HG03175 (cell line): ENCODE data around the gene CTTNBP2NL.
"Not testable (repeated sequence)": the region's sequence is repeated elsewhere in the genome, so short reads cannot be mapped to it uniquely, and the experiment has no call there.

ENCODE experiments used
- ATAC-seq: cut with Tn5 transposase; IDR thresholded peaks from one replicate; pipeline ENCODE4 v1.9.1; 2021; ENCODE audit warnings: mild to moderate bottlenecking, moderate library complexity; ENCODE audit not compliant: unreplicated experiment

The CTTNBP2NL gene

DNA sequence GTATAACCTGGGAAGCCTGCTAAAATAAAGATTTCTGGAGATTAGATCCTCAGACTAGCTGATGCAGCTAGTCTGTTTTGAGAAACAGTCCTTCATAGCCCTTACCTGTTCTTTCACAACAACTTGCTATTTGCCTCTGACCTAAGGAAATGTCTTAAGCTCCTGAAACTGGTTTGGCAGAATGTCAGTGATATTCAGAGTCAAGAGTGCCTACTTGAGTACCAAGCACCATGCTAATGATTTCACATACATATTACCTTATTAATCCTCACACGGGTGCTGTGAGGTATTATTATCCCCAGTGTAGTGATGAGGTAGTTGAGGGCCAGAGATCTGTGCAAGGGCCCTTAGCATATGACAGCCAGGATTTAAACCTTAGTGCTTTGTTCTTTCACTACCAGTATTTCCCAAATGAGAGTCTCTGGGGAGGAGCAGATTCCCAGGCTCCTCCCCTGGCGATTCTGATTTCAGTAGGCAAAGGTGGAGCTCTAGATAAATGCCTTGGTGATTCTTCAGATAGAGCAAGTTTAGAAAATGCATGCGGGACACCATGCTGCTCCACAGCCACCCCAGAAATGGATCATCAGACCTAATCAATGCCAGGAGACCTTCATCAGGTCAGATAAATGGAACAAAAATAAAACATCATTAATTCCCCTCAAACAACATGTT, 65.3 kb downstream of the CTTNBP2NL start:
- no peak for ATAC-seq

DNA sequence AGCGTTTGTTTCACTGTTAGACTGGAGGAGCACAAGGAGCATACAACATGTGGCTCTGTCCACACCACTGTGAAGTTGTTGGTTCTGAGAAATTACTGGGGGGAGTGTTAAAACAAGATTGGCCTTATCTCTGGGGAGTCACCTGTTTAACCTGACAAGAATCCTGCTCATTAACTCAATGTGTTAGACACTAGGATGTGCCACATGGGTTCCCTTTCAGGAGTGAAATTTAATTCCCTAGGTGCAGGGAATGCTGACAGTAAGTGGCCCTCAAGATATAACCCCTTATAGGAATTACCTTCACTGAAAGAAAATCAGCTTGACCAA, 66.9 kb downstream of the CTTNBP2NL start:
- ATAC-seq, result no peak

DNA sequence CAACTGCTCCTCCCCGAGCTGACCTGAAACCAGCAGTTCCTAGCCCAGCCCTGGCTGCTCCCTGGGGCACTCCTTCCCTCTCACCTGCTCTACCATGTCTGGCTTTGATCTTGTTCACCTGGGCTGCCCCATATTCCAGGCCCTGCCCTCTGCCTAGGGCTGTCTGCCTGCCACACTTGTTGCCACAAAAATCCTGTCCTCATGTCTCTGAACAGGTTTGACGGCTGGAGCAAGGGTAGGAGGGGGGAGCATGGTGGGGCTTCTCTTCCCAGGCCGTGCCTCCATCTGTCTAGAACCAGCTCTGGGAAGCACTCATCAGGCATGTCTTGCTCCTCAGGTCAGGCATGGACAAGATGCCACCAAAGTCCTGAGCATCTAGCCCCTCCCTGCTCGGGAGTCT, 68.5 kb downstream of the CTTNBP2NL start:
- ATAC-seq, result no peak

DNA sequence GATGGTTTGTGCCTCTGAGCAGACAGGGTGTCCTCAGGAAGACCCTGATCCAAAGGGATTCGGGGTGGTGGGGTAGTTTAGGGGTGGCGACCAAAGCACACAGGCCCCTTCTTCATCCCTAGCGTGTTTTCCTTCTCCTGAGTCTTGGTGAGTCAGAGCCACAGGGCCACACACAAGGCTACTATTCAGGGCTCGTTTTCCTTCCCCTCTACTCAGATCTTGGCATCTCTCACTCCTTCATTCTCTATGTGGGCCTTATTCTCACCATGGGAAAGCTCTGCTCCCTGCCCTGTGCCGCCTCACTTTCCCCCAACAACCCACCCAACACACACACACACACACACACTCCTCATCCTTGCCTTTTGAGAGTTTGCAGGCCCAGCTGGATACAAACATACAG, 69.1 kb downstream of the CTTNBP2NL start:
- ATAC-seq, result no peak

DNA sequence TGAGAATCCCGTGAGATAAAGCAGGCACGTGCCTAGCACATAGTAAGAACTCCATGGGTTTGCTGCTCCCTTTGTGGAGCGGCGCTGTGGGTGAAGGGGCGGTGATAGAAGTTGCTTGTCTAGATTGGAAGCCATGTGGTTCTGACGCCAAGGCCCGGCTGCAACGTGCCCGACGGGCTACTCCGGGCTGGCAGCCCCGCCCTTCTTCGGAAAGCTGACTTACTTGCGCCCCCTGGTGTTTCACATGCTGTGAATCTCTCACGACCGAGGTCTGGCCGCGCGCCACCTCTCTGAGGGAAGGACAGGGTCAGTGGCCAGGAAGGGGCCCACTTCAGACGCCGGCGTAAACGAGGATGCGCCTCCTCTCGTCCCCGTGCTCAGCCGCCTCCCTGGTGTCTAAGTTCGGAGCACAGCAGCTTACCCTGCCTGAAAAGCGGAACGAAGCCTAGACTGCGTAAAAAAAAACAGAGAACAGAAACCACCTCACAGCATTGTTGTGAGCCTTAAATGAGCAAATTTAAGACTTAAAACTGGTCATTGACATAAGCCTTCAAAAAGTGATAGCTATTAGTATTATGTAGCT, 70.2 kb downstream of the CTTNBP2NL start:
- ATAC-seq, result peak; percentile 90

DNA sequence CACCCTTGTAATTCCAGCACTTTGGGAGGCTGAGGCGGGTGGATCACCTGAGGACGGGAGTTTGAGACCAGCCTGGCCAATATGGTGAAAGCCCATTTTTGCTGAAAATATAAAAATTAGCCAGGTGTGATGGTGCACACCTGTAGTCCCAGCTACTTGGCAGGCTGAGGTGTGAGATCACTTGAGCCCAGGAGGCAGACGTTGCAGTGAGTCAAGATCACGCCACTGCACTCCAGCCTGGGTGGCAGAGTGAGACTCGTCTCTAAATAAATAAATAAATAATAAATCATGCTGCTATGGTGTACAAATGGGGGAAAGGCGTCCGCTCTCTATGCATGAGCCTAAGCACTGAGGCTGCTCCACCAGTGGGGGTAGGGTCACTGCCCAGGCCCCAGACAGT, 74.3 kb downstream of the CTTNBP2NL start:
- ATAC-seq, result not testable (repeated sequence)

DNA sequence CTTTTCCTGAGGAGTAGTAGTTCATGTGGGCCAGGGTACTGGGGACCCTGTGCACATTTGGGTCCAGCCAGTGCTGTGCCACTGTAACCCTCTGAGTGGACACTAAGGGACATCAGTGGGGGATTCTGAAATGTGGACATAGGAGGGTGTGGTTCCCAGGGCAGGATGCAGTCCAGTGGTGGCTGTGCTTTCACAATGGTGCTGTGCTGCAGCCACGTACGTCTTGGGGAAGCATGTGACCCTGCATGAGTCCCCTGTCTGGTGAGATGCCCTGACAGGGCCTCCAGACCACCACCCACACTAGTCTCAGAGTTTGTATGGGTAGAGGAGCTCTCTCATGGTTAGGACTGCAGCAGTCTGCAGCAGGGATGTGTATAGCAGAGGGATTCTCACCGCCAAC, 75.0 kb downstream of the CTTNBP2NL start:
- ATAC-seq, result no peak

DNA sequence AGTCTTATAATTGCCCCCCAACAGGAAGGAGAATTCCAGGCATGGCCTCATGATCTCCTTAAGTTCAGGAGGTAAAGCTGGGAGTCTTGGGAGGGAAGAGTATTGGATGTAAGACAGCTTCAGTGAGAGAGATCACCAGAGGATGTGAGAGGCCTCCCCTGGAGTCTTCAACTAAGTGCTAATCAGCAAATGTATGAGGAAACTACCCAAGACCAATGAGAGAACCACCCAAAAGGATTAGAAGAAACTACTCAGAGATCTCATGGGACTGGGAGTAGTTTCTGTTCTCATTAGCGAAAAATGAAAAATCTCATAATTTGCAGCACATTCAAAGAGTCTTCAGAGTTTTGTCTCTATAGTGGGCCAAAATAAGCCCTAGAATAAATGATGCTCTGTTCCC, 76.1 kb downstream of the CTTNBP2NL start:
- no peak for ATAC-seq

DNA sequence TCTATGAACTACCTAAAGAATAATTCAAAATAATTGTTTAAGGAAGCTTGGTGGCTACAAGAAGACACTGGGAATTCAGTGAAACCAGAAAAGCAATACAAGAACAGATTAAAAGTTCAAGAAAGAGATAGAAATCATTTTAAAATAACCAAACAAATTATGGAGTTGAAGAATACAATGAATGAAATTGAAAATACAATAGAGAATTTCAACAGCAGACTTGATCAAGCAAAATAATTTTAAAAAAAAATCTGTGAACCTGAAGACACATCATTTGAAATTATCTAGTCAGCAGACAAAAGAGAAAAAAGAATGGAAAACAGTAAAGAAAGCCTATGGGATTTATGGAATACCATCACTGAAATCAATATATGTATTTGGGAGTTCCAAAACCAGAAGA, 81.5 kb downstream of the CTTNBP2NL start:
- ATAC-seq, result no peak

DNA sequence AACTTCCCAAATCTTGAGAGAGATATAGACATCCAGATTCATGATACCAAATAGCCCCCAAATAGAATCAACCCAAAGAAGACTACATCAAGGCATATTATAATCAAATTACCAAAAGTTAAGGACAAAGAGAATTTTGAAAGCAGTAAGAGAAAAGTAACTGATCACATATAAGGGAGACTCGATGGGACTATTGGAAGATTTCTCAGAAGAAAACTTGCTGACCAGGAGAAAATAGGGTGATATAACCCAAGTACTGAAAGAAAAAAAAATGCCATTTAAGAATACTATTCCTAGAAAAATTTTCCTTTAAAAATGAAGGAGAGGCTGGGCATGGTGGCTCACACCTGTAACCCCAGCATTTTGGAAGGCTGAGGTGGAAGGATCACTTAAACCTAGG, 82.3 kb downstream of the CTTNBP2NL start:
- ATAC-seq, result no peak

DNA sequence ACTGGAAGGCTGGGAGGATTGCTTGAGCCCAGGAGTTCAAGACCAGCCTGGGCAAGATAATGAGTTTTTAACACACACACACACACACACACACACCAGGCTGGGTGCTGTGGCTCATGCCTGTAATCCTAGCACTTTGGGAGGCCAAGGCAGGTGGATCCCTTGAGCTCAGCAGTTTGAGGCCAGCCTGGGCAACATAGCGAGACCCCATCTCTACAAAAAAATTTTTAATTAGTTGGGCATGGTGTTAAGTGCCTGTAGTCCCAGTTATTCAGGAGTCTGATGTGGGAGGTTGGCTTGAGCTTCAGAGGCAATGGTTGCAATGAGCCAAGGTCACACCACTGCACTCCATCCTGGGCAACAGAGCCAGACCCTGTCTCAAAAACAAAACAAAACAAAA, 90.0 kb downstream of the CTTNBP2NL start:
- not testable (repeated sequence) for ATAC-seq

DNA sequence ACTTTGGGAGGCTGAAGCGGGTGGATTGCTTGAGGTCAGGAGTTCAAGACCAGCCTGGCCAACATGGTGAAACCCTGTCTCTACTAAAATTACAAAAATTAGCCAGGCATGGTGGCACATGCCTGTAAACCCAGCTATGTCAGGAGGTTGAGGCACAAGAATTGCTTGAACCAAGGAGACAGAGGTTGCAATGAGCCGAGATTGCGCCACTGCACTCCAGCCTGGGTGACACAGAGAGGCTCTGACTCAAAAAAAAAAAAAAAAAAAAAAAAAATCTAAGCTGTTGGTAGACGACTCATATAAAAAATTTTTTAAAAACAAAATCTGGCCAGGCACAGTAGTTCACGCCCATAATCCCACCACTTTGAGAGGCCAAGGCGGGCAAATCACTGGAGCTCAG, 91.7 kb downstream of the CTTNBP2NL start:
- not testable (repeated sequence) for ATAC-seq

DNA sequence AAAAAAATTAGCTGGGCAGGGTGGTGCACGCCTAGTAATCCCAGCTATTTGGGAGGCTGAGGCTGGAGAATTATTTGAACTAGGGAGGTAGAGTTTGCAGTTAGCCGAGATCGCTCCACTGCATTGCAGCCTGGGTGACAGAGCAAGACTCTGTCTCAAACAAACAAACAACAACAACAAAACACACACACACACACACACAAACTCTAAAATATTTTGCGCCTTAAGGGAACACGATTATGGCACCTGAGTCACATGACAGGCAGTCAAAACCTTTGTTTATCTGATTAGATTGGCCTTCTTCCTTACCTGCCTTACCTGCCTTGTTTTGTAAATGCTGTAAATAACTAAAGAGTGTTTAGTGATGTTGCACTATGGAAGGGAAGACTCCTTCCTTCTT, 92.1 kb downstream of the CTTNBP2NL start:
- ATAC-seq, result no peak

DNA sequence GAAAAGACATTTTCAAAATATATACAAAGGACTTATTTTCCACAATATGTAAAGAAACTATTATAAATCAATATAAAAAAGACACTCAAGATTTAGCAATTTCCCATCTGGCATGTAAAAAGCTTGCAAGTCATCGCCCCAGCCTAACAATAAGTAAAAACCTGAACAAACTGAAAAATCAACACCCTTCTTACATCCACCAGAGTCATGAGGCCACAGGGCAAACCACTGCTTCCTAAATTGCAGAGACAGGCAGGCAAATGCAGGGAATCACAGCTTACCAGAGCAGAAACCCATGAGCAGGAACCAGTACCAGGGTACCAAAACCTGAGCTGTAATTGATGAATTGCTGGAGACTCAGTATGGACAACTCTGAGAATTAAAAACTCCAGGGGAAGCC, 96.1 kb downstream of the CTTNBP2NL start:
- no peak for ATAC-seq

DNA sequence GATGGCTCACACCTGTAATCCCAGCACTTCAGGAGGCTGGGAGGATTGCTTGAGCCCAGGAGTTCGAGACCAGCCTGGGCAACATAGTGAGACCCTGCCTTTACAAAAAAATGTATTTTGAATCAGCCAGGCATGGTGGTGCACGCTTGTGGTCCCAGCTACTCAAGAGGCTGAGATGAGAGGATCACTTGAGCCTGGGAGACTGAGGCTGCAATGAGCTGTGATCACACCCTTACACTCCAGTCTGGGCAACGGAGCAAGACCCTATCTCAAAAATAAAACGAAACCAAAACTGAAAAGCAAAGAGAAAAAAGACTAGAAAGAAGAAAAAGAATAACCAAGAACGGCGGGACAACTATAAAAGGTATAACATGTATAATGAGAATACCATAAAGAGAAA, 97.3 kb downstream of the CTTNBP2NL start:
- ATAC-seq, result no peak

DNA sequence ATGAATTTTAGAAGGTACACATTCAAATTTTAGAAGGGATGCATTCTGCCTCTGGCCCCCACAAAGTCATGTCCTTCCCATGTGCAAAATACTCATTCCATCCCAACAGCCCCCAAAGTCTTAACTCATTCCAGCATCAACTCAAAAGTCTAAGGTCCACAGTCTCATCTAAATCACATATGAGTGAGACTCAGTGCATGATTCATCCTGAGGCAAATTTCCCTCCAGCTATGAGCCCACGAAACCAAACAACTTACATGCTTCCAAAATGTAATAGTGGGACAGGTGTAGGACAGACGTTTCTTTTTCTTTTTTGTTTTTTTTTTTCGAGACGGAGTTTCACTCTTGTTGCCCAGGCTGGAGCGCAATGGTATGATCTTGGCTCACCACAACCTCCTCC, 100.3 kb downstream of the CTTNBP2NL start:
- no peak for ATAC-seq

DNA sequence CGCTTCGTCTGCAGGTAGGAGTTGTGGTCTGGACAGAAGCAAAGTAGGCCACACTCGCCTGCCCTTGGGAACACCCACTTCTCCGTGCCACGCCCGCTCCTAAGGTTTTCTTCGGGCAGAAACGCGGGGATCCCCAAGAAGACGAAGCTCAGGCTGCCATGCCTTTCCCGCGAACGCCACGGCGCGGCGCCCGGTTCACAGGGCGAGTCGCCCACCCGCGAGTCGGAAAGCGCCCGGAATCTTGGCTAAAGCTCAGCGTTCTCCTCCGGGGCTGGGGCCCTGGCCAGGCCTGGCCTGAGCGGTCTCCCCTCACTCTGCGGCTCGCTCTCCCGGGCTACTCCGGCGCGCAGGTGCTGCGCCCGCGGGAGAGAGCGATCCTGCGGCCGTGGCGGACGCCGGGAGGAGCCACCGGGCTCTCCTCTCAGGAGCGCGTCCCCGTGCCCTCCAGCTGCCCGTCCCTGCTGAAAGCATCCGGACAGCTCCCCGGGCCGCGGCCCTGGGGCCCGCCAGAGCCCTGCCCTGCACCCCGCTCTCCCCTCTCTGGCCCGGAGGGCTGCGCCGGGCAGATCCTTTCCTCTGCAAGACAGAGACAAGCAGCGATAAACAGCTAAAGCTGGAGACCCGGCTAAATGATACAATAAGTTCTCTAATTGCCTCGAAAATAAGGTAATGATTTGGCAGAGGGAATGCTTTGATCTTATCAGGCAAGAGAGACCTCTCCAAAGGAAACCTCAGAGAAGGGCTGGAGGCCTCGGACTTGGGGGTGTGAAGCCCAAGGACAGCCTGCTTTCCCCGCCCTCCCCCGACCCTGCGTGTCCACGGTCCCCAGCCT, 106.0 kb downstream of the CTTNBP2NL start:
- ATAC-seq, result no peak

DNA sequence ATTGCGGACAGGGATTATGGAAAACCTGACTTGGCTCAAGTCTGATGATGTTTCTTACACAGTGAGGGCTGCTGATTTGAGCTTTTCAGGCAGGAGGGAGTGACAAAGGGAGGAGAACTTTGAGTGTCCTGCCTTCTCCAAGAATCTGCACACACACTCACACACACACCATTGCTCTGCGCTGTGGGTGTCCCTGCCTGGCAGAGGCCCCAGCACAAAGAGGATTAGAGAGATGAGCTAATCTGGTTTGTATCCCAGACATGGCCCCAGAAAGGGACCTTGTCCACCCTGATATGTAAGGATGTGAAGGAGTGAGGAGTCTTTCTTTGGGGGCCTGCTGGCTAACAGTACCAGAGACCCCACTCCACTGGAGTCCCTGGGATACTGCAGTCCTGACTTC, 106.8 kb downstream of the CTTNBP2NL start:
- ATAC-seq, result no peak

DNA sequence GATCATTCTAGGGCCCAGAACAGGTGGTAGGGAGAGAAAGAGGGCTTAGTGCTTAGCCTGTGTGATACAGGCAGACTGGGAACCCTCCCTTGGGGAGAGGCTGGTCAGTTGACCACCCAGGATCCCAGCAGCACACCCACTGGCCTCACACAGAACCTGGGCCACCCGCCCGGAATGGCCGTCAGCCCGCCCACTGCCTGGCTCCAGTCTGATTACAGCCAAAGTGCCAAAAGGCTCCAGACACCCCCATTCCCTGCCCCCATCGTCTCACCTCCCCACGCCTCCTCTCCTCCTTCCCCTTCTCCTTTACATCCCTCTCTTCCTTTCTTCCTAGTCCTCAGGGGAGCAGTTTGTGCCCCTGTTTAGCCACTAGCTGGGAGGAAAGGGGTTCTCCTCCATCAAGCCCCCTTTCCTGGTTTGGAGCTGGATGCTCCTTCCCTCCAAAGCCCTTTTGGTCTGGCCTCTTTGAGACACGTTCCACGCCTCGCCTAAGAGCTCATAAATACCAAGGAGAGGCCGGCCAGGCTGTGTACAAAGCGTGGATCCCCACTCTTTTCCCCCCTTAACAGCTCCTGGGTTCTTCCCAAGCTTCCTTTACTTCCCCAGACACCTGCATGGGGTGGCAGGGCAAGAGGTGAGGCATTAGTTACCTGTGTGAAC, 108.1 kb downstream of the CTTNBP2NL start:
- no peak for ATAC-seq

DNA sequence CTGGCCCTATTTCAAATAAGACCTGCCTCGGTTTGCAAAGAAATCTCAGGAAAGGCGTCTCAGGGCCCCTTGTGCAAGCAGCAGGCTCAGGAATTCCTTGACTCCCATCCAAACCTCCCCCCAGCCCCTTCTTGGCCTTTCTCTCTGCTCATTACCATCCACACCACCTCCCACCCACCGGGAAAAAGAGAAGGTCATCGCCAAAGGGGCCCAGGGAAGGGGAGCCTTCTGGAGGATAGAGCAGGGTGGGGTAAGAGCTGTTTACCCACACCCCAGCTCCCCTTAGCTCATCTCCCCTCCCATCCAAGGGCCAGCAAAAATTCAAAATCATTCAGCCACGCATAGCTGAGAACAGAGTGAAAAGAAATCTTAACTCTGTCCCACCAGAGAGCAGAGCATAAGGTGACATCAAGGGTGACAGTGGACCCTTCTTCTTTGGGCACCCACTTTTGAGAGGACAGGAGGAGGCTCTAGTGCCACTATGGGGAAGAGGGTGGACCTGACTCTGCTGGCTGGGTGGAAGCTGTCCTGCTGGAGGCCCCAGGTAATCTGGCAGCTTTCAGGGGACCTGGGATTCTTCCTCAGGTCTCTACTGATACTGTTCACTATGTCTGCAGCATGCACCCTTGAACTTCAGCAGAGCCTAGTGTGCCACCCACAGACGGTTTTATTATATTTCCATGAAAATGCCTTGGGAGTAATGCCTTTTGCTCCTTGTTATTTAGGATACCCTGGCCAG, 108.8 kb downstream of the CTTNBP2NL start:
- no peak for ATAC-seq

DNA sequence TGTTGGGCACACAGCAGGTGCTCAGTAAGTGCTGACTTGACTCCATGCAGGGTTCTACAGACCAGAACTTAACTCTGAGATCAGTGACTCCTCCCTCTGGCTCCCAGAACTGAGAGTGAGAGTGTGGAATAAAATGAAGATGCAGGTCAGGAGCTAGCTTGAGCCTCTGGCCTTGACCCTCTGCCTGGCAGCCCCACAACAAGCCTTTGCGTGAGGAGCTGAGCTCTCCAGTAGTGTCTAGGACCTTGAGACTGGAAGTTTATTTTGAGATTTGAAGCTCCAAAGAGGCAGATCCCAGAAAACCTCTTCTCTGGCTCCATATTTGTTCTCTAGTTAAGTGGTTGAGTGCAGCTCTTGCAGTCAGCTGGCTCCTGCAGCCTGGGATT, 109.4 kb downstream of the CTTNBP2NL start:
- ATAC-seq, result no peak
